HepG2 (cell line): ENCODE results near the gene DMXL1. TPM values are rescaled to one million over a fixed set of nuclear protein-coding genes. Genes with fewer than 3 reads are reported as not detected.

Source experiments
- MZF1 ChIP-seq: sonication (generic); formaldehyde crosslinking; IDR thresholded peaks from 2 replicates; pipeline ENCODE4 v1.8.1; 2023; ENCODE audit warnings: mild to moderate bottlenecking, missing genetic modification reagents, borderline replicate concordance
- POGK ChIP-seq: sonication (generic); formaldehyde crosslinking; conservative IDR thresholded peaks from 2 replicates; pipeline ENCODE4 v1.8.0; 2022; ENCODE audit warnings: mild to moderate bottlenecking, moderate library complexity, missing genetic modification reagents
- RAD51 ChIP-seq: fragments of 450-650 bp; IDR thresholded peaks from 2 replicates; pipeline ENCODE4 v1.6.1; 2016; ENCODE audit warnings: borderline replicate concordance
- ZBTB40 ChIP-seq, 2 experiments: fragments of 450-650 bp in 1 of 2; sonication (generic) in 1 of 2; formaldehyde crosslinking in 1 of 2; IDR thresholded peaks; 2 replicates each; pipeline versions ENCODE4 v1.6.1 to v1.8.0; 2016 to 2022; ENCODE audit warnings: antibody characterized with exemption in 1 of 2, mild to moderate bottlenecking in 1 of 2, missing genetic modification reagents in 1 of 2
- ZKSCAN5 ChIP-seq: sonication (generic); formaldehyde crosslinking; IDR thresholded peaks from 2 replicates; pipeline ENCODE4 v1.5.1; 2020; ENCODE audit warnings: mild to moderate bottlenecking, missing genetic modification reagents
- ZNF234 ChIP-seq: sonication (generic); formaldehyde crosslinking; conservative IDR thresholded peaks from 2 replicates; pipeline ENCODE4 v1.5.1; 2020; ENCODE audit warnings: mild to moderate bottlenecking, missing genetic modification reagents
- ZNF513 ChIP-seq: sonication (generic); formaldehyde crosslinking; conservative IDR thresholded peaks from 2 replicates; pipeline ENCODE4 v1.5.0; 2020; ENCODE audit warnings: missing genetic modification reagents
- ZNF598 ChIP-seq: sonication (generic); formaldehyde crosslinking; IDR thresholded peaks from 2 replicates; pipeline ENCODE4 v1.5.1; 2020; ENCODE audit warnings: mild to moderate bottlenecking, missing genetic modification reagents, borderline replicate concordance
- ZNF724P ChIP-seq: sonication (generic); formaldehyde crosslinking; IDR thresholded peaks from 2 replicates; pipeline ENCODE4 v1.8.0; 2022; ENCODE audit warnings: missing genetic modification reagents, borderline replicate concordance
- ZSCAN9 ChIP-seq: IDR thresholded peaks from 2 replicates; pipeline ENCODE4 v1.6.1; 2016; ENCODE audit warnings: borderline replicate concordance
- polyA plus RNA-seq, 8 experiments: library from polyadenylated mRNA; depleted of rRNA in 3 of 8; stranded (reverse) in 7 of 8; unstranded in 1 of 8; fragments of >200 nt; fragmentation: Illumina TruSeq in 4 of 8; extraction: Trizol in 4 of 8; gene quantifications; 2 replicates each; pipeline versions ENCODE4 v1.2.1 to v1.2.3, GENCODE V29; 2011 to 2016; ENCODE audit warnings: low read depth in 4 of 8, missing spikeins in 1 of 8, mixed read lengths in 1 of 8; ENCODE audit not compliant: insufficient read depth in 1 of 8
- total RNA-seq, 5 experiments: library from RNA; depleted of rRNA; stranded (reverse); fragments of >200 nt; fragmentation: Illumina TruSeq; extraction: Trizol; gene quantifications; 2 replicates each; pipeline ENCODE4 v1.2.3, GENCODE V29; 2016; ENCODE audit warnings: low read depth in 1 of 5
- TF ChIP-seq, protein P1 (sequence below): sonication (generic); formaldehyde crosslinking; IDR thresholded peaks from 2 replicates; pipeline ENCODE4 v1.9.0; 2022; ENCODE audit warnings: missing genetic modification reagents, mild to moderate bottlenecking, borderline replicate concordance

DMXL1 gene
- total and polyA plus RNA-seq, 2 of the 13 experiments (the other 11 are each of a cell fraction or from before 2014, with no cell fraction given), result 6.9 to 18.6 TPM

DNA sequence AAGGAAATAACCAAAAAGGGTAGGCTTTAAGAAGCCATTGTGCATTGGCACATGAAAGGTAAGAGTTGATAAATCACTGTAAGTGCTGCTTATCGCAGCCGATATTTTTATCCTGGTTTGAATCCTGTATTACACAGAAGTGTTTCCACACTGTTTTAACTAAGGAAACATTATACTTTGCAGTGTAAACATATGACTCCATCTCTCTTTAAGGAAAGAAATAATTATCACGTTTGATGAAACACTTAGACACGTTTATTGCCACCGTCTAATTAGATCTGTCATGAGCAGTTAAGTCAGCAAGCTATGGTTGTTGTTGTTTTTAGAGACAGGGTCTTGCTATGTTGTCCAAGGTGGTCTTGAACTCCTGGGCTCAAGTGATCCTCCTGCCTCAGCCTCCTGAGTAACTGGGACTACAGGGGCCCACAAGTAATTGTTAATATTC lies 199.3 kb downstream of the DMXL1 start (continued):
- TF ChIP-seq ZBTB40 (IDR thresholded peaks at IDR 0.05) (no peak), ZBTB40 (CRISPR knock-in tag; IDR thresholded peaks at IDR 0.05) (no peak), ZNF234 (CRISPR knock-in tag) (no peak), ZNF598 (CRISPR knock-in tag) (no peak), ZKSCAN5 (no peak), MZF1 (CRISPR knock-in tag) (no peak), ZSCAN9 (CRISPR knock-in tag) (no peak), RAD51 (no peak), ZNF513 (CRISPR knock-in tag) (no peak), POGK (no peak), ZNF724P (CRISPR knock-in tag) (no peak)
- TF ChIP-seq, protein P1, sequence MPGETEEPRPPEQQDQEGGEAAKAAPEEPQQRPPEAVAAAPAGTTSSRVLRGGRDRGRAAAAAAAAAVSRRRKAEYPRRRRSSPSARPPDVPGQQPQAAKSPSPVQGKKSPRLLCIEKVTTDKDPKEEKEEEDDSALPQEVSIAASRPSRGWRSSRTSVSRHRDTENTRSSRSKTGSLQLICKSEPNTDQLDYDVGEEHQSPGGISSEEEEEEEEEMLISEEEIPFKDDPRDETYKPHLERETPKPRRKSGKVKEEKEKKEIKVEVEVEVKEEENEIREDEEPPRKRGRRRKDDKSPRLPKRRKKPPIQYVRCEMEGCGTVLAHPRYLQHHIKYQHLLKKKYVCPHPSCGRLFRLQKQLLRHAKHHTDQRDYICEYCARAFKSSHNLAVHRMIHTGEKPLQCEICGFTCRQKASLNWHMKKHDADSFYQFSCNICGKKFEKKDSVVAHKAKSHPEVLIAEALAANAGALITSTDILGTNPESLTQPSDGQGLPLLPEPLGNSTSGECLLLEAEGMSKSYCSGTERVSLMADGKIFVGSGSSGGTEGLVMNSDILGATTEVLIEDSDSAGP, result no peak
